Activated effector memory CD4-positive, alpha-beta T cell treated with anti-CD3 and anti-CD28 coated beads, Interleukin-2, amount 50 U/mL, for 16 hours (primary cell): Measurements from ENCODE around the gene YIPF7.

Source experiments
- DNase-seq: peaks from one replicate; pipeline ENCODE4 v3.0.0-alpha.2; 2020

YIPF7 gene

DNA sequence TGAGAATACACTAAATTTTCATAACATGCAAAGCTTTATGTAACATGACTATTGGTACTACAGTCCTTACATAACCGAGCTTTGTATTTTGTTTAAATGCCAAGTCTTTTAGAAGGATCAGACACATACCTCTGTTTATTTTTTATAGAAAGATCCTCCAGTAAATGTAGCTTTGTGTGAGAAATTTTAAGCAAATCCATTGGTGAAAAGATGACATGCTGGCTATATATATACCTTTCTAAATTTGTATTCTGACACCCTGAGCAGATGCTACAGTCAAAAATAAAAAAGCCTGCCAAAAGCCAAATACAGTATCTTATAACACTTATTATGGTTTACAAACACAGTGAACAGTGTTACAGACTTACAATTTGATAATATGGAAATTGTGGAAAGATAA, at the start of gene YIPF7:
Gene YIPF7 (minus strand): TSS at position 201 of the 400 bp plus-strand sequence. CDS start 1,525 bp downstream, outside the sequence.
- no peak for DNase-seq

DNA sequence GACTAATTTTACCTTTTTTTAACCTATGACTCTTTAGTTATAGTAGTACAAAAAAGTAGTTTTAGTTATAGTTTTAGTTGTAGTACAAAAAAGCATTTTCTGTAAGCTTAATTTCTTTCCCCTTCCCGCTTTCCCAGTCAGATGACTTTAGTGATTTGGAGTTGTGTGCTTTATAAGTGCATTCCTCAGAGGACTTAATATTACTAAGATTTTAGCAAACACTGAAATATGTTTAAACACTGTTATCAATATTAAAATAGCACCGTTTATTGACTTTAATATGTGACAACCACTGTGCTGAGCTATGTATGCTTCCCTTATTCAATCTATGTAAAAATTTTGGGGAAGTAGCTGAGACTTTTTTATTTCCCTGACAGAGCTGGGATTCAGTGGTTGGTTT, 49.6 kb upstream of the YIPF7 start:
- DNase-seq, result no peak

DNA sequence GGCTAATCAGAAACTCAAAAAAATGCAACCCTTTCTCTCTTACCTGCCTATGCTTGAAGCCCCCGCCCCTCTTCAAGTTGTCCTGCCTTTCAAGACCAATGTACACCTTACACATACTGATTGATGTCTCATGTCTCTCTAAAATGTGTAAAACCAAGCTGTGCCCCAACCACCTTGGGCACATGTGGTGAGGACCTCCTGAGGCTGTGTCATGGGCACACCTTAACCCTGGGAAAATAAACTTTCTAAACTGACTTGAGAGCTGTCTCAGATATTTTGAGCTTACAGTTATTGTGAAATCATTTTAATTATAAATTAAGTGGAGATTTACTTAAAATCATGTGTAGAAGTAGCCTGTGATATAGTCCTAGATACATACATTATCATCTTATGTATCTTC, 49.0 kb upstream of the YIPF7 start:
- DNase-seq, result no peak

DNA sequence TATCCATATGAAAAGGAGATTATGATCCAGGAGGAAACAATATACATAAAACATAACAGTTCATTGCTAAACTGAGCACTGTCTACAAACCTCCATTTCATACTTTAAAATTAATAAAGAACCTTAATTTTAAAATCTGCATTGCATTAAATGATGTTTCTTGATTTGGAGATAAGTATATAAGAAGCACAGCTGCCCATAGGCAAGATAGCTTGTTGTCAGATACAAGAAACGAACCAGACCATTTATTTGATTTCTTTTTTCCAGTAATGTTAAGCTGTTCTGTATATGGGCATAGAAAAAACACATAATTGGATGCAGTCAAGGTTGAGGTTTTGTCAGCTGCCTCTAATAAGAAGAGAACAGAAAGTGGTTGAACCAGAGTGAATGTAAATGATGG, 33.2 kb upstream of the YIPF7 start:
- DNase-seq, result no peak

DNA sequence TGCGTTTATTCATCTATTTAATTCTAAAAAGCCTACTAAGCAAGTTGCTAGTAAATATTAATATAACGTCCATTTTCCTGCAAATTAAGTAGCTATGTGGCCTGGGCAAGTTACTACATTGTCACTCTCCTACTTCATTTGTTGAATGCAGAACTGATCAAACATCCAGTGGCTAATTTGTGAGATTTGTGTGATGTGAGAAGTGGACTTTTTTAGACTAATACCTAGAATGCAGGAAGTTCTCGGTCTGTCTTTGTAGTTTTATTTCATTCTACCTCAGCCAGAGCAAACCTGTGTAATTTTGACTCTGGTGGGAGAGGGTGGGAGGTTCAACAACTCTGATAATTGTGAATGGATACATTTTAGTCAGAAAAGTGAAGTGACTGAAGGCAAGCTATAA, 27.6 kb upstream of the YIPF7 start:
- DNase-seq, result no peak

DNA sequence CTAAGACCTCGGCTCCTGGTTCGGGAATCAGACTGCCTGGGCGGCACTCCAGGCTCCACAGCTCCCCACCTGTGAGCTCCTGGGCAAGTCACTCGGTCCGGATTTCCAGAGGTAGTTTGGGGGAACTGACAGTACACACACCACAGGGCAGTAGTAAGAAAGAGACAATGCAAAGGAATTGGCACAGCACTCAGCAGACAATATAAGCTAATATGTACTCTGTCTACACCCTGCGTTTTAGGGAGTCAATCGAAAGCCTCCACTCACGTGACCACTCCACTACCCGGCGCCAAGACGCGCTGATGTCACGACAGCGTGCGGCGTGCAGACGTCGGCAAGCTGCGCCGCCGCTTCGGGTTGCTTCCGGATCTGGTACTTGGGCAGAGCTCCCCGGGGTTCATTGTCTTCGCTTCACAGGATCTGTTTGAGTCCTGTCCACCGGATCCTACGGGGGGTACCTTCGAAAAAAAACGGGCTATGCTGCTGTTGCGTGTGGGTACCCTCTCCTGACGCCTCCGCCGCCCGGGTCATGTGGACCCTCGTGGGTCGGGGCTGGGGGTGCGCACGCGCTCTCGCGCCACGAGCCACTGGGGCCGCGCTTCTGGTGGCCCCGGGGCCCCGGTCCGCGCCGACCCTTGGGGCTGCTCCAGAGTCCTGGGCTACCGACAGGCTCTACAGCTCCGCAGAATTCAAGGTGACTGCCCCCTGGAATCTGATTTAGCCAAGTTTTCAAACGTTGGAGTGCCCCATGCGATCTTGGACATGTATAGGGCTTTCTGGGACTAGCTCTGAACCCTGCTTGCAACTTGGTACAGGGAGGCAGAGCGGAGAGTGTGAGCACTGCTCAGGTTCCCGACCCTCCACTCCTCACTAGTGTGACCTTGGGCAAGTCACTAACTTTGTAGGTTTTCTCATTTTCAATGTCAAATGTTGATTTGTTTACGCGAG, 26.9 kb upstream of the YIPF7 start, which contains the start of gene GUF1:
Gene GUF1 (plus strand): TSS at position 327 of the 948 bp plus-strand sequence. CDS start 203 bp downstream, at position 530.
- DNase-seq, result peak; percentile 95

DNA sequence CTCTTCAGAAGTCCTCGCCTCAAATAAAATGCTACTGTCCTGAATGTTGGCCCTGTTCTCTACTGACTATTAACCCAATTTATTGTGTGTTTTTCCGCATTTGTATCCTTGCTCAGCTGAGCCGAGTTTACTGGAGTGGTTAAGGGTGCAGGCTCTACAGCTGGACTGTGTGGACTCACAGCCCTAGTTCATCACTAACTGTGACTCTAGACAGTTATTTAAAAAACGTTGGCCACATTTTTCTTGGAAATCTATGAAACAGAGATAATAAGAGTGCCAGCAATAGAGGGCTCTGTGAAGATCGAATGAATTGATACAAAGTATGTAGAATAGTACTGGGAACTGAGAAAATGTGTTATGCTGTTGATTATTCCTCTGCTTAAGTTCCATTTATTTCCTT, 23.9 kb upstream of the YIPF7 start:
- no peak for DNase-seq

DNA sequence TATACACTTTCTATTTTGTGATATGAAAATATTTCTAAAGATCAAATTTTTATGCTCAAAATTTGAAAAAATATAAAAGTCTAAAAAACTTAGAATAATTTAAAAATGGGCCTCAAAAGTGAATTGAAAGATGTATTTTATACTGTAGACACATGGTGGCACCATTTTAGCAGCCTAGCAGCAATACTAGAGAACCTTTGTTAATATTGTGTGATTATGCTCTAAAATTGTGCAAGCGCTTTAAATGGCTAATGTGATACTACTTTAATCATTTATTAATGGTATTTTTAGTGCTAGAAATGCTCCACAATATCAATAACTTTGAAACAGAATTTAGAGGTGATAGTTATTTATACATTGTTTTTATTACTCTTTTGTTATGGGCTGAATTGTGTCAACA, 23.0 kb upstream of the YIPF7 start:
- DNase-seq, result no peak

DNA sequence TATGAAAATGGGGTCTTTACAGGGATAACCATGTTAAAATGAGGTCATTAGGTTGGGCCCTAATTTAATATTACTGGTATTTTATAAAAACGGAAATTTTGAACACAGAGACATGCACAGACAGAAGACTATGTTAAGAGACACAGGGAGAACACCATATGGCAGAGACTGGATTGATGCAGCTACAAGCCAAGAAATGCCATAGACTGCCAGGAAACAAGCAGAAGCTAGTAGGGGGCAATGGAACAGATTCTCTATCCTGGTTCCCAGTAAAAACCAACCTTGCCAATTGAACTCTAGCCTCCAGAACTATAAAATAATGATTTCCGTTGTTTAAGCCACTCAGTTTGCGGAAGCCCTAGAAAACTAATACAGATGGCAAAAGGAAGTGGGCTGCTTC, 20.2 kb upstream of the YIPF7 start:
- no peak for DNase-seq

DNA sequence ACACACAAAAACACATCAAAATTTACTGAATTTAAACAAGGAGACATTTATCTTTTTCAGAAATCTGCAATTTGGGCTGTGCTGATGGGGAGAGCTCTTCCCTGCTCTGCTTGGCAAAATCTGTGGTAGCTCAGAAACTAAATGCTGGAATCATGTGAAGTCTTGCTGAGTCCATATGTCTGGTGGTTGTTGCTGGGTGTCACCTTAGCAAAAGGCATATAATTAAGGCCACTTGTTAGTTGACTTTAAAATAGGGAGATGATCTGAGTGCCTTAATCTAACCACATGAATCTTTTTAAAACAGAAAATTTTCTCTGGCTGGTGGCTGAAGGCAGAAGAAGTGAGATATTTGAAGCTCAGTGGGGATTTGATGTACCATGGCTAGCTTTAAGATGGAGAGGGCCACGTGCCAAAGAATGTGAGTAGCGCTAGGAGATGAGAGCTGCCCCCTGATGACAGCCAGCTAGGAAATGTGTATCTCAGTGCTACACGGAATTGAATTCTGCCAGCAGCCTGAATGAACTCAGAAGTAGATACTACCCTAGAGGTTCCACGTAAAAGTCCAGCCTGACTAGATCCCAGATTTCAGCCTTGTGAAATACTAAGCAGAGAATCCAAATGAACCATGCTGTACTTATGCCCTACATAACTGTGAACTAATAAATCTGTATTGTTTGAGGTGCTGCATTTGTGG, 19.2 kb upstream of the YIPF7 start:
- no peak for DNase-seq

DNA sequence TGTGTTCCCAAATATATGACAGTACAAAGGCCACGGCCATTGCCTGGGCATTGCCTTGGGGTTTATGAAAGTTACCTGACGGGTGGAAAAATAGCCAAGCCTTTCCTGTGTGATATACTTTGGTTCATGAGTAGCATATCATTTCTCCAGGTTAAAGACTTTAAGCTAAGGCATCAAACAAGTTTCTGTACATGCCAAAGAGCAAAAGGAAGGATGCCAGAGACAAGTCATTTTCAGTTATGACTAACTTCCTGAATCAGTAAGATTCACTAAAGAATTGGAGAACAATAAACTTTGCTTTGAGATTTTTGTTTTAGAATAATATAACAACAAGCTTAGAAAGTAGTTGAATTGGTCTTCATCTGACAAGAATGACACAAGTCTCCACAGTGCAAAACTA, 17.1 kb upstream of the YIPF7 start:
- DNase-seq, result no peak

DNA sequence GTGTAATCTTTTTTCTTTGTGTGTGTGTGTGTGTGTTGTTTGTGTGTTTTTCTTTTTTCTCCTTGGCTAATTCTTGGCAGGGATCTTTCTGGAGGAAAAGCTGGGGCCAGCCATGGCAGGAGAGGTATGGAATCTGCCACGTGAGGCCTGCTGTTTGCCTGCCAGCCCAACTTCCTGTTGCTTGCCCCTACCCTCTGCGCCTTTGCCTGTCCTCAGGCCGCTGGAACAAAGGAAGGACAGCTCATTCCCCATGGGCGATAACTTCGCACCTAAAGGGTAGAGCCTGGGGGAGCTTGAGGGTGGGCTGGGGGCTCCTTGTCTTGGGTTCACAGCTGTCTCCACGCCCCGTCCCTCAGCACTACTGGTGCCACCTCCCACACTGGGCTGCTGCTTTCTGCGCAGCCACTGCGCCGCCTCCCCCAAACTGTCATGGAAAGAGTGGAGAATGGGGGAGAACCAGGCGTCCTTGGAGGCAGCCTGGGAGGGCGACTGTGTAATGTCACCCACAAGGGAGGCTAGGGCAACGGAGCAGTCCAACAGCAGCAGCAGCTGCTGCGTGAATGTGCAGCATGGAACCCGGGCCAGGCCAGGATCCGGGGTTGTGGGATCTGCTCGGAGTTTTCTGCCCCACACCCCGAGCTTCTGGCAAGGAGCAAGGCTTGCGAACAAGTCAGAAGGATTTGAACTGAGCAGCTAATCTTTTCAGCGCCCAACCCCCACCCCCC, 12.3 kb upstream of the YIPF7 start:
- DNase-seq, result no peak

DNA sequence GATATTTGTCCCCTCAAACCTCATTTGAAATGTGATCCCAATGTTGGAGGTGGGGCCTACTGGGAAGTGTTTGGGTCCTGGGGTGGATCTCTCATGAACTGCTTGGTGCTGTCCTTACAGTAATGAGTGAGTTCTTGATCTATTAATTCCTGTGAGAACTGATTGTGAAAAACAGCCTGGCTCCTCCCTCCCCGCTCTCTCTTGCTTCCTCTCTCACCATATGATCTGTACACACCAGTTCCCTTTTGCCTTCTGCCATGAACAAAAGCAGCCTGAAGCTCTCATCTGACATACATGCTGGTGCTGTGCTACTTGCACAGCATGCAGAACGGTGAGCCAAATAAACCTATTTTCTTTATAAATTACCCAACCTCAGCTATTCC, 11.2 kb upstream of the YIPF7 start:
- DNase-seq, result no peak

DNA sequence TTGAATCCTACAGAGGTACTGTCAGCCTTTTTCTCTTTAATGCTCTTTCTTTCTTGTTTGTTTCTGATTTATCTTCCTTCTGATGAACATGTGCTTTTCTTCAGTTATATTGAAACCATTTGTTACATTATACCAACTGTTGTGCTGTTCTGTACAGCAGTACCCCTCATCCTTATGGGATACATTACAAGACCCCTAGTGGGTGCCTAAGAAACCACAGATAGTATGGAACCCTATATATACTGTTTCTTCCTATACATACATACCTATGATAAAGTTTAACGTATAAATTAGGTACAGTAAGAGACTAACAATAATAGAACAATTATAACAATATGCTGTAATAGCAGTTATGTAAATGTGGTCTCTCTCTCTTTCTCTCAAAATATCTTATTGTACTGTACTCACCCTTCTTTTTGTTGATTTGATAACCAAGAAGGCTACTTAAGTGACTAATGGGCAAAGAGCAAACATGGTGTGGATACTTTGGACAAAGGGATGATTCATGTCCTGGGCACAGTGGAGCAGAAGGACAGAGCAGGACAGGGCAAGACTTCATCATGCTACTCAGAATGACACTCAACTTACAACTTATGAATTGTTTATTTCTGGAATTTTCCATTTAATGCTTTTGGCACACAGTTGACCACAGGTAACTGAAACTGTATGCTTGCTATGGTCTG, 10.7 kb upstream of the YIPF7 start:
- DNase-seq, result no peak

DNA sequence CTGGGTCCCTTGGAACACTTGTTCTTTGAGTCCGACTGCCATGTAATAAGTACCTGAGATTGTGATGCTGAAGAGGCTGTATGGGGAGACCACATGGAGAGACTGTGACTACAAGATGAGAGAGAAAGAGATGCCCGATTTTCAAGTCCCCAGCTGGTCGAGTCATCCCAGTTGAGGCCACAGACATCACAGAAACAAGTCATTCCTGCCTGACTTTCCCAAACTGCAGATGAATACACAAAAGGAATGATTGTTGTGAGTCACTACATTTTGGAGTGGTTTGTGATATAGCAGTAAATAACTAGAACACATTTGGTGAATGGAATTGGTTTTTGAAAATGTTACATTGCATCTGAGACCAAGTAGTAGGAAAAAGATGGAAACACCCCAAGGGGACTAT, 9.0 kb upstream of the YIPF7 start:
- no peak for DNase-seq

DNA sequence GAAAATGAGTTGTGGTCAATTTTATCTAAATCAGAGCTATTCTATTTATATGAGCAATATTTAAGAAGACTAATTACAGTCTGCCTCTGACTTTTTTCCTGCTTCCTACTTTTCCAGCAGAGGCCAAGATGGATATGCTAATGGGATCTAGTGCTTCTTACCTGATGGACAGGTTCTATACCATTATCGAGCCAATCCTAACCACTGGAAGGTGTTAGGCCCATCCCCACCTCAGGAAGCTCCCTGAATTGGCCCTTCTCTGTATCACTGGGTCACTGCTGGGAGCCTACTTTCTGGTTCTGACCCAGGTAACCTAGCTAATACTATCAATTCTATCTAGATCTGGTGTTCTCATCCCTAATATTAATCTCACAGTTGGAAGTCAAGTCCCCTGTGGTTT, 577 bp upstream of the YIPF7 start:
- no peak for DNase-seq

DNA sequence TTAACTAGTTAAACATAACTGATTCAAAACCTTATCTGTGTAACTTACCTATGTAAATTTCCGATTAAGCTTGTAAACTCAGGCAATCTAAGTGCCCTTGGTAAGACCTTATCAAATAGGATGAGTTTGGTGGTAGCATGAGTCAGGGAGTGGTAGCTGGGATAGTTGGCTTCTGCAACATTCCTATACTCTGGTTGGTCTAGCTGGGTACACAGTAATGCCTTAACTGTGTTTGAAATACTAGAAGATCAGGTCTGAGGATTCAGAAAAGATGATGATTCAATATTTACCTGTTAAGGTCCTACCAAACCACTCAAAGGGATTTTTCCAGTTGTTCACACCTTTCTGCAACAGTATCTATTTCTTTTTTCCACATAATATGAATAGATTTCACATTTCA, 5.3 kb downstream of the YIPF7 start:
- DNase-seq, result no peak

DNA sequence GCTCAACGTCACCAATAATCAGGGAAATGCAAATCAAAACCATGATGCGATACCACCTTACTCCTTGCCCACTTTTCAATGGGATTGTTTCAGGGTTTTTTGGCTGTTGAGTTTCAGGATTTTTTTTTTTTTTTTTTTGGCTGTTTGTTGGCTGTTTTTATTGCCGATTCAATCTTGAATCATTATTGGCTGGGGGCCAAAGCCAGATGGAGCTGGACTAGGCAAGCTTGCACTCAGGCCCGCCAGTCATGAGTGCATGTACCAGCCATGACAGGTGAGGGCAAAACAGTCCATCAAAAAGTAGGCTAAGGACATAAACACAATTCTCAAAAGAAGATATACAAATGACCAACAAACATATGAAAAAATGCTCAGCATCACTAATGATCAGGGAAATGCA, 13.3 kb downstream of the YIPF7 start:
- no peak for DNase-seq

DNA sequence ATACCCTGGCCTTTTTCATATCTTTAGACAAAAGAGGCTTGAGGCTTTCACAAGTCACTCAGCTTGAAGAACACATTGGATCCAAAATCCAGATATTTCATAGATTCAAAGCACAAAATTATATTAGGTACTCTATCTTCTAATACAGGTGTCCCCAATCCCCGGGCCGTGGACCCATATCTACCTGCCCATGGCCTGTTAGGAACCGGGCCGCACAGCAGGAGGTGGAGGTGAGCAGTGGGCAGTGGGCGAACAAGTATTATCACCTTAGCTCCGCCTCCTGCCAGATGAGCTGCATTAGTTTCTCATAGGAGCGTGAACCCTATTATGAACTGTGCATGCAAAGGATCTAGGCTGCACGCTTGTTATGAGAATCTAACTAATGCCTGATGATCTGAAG, 18.7 kb downstream of the YIPF7 start:
- no peak for DNase-seq

DNA sequence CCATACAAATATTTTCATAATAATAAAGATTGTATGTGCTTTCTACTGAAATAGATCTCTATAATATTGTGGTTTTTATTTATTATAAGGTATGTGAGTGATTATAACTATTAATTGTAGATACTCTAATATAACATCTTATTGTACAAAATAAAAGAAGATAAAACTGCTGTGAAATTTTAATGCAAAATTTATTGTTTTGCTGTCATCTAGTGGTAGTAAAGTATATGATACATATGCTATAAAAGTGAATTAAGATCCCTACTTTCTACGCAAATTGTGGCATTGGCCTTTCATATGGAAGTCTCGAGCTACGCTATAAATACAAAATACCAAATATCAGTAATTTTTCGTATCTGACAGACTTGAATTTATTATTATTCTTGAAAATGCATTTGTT, 19.3 kb downstream of the YIPF7 start:
- no peak for DNase-seq

DNA sequence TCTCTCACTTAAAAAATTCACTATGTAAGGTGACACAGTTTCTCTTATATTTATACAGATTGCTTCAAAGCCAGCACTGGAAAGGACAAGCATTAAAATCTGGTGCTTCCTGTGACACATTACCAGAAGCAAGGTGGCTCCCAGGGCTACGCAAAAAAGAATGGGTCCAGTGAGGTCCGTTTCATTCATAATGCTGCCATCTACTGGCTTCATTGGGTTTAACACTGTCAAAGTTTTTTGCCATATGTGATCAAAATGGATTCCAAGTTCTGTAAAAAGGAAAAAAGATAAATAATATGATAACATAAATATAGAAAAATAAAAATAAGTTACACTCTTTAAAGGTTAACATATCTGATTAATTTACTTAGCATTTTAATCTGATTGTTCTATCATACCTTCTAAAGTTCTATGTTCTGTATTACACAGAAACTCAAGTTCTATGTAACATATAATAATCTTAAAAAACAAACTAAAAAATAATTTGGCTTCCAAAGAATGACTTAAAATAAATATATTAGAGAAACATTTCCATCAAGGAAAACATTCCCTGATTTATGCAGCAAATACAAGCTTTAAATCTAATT, 22.1 kb downstream of the YIPF7 start:
- peak; percentile 64 for DNase-seq

DNA sequence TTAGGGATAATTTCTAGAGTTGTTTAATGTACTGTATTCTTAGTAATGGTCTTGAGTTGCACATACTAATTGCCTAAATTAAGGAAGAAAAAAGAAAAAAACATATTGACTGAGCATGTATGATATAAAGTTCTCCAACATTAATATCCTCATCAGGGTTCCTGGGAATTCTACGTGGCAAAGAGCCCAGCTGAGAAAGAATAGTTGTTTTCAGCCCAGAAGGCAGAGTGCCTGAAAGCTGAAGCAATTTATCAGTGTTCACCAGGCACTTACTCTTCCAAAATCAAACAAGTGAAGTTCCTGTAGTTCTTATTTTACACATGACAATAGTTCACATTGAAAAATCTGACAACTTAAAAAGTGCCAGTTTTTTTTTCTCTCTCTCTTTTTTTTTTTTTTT, 27.7 kb downstream of the YIPF7 start:
- no peak for DNase-seq

DNA sequence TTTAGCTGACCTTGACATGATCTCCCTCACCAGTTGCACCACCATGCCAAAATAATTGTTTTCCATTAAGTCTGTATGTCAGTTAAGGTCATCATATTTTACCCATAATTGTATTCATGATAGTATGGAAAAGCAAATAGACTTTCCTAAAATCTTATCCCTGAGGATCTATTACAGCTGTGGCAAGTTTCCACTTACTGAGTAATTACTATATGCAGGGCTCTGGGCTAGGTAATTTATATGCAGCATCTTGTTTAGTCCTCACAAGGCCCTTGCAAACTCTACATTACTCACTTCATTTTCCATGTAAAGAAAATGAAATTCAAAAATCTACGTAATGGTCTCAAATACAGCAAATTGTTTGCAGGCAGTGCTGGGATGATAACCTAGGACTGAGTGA, 34.8 kb downstream of the YIPF7 start:
- no peak for DNase-seq
